GM12892 (cell line): ENCODE data around the gene GABRD.

Experiments
- POLR2AphosphoS5 ChIP-seq: IDR thresholded peaks from 2 replicates; pipeline ENCODE4 v1.6.1; 2011; ENCODE audit warnings: low read depth, low read length, control low read depth
- TAF1 ChIP-seq: IDR thresholded peaks from 2 replicates; pipeline ENCODE4 v1.6.1; 2011; ENCODE audit warnings: low read depth, mild to moderate bottlenecking, control low read depth, low read length, borderline replicate concordance

GRCh38 chr1:2067981-2068380 is 48.8 kb downstream of the GABRD start:
- TF ChIP-seq TAF1 (no peak), POLR2AphosphoS5 (no peak)
